AG09309 (cell line): ENCODE results near the gene EML6.

Experiments
- DNase-seq: peaks from one replicate; pipeline ENCODE4 v3.0.0-alpha.2; 2010; ENCODE audit warnings: low read depth
- H3K4me3 ChIP-seq: 2 replicates; pipeline ENCODE4 v1.5.1; 2011; ENCODE audit warnings: mild to moderate bottlenecking, low read depth, low read length, moderate library complexity; ENCODE audit not compliant: control insufficient read depth
- CTCF ChIP-seq: IDR thresholded peaks from 2 replicates; pipeline ENCODE4 v1.5.1; 2011; ENCODE audit warnings: mild to moderate bottlenecking, low read depth, low read length, inconsistent platforms; ENCODE audit not compliant: insufficient read depth, control insufficient read depth; ENCODE audit errors: missing control alignments

The EML6 gene

GRCh38 chr2:54863660-54864059 lies 140.2 kb downstream of the EML6 start:
- DNase-seq: no peak
- no peak for TF ChIP-seq CTCF
- H3K4me3 ChIP-seq: no peak overlapping the region

DNA sequence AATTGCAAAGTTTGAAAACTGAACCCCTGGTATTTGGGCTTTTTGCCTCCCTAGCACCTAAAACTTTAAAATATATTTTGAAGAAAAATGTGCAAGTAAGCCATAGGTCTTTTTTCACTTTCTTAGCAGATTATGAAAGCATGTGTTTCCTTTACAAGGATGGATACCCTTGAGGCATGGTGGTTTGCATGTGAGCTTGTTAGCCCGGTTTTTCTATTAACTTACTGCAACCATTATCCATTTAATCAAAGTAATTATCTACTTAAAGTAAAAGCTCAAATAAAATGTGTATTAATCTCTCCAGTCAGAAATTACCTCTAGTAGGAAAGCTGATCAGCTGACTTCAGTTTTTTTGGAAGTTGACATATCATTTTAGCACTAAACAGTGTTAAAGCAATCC lies 140.6 kb downstream of the EML6 start:
- no peak for TF ChIP-seq CTCF
- no peak for DNase-seq
- no peak overlapping the region for H3K4me3 ChIP-seq

GRCh38 chr2:54864727-54865126 lies 141.3 kb downstream of the EML6 start:
- H3K4me3 ChIP-seq: no peak overlapping the region
- DNase-seq: no peak
- no peak for TF ChIP-seq CTCF

DNA sequence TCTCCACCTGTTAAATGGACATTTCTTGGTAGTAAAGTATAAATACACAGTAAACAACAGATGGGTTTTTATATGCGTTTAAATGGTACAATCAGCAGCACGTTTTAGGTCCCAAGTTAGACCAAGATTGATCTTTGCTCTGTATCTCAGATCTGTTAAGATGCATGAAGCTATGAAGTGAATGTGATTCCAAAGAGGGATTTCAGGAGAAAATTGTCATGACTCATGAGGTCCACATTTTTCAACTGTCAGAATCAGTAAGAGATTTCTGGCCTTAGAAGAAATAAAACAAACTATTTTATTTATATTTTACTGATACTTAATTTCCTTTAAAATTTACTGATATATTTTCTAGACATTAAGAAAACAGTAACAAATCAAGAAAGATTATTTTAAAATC lies 142.7 kb downstream of the EML6 start:
- no peak overlapping the region for H3K4me3 ChIP-seq
- DNase-seq: no peak
- TF ChIP-seq CTCF: no peak

DNA sequence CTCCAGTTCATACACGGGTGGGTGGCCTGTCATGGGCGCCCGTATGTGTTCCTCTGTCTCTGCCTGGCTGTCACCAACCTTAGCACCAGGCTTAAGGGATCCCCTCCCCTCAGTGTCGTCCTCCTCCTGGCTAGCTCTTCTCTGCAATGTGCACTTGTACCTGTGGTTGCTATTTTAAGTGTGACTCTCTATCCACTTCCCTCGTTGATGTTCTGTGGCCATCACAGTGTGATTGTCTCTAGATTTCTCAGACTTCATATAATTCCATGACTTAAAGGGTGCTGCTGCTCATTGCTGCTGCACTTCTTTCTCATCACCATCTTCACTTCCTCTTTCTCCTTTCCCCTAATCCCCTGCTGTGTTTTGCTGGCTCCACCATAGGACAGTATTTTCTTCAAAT lies 143.4 kb downstream of the EML6 start:
- no peak for TF ChIP-seq CTCF

DNA sequence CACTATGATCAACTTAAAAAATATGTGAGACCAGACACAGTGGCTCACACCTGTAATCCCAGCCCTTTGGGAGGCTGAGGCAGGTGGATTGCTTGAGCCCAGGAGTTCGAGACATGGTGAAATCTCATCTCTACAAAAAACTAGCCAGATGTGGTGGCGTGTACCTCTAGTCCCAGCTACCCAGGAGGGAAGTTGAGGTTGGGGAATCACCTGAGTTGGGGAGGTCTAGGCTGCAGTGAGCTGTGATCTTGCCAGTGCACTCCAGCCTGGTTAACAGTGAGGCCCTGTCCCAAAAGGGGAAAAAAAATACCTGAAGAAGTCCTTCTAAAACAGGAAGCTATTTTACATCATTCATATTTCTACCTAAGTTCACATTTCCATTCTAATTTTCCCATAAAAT lies 144.0 kb downstream of the EML6 start:
- H3K4me3 ChIP-seq: no peak overlapping the region
- TF ChIP-seq CTCF: no peak
- DNase-seq: no peak

More for the DNA sequence above, 143.4 kb downstream of the EML6 start:
- DNase-seq: no peak
- no peak overlapping the region for H3K4me3 ChIP-seq
